ENCODE data around the gene CLEC9A. TPM values are rescaled to one million over a fixed set of nuclear protein-coding genes. Genes with fewer than 3 reads are reported as not detected.

The CLEC9A gene
- total and polyA plus RNA-seq, 9 of the 15 experiments (the other 6 are each of a cell fraction or from before 2014, with no cell fraction given) = not detected

GRCh38 chr12:10065241-10065640 lies 34.8 kb downstream of the CLEC9A start:
- CTCF ChIA-PET (ENCODE audit: low intra/inter-chr PET ratio) = no interaction called here
- Histone ChIP-seq H4K20me1 (replicated peaks; ENCODE audit: control insufficient read depth, insufficient read depth, low read length) (no peaks in the 10 kb centered on the region), H3K27ac (ENCODE audit: extremely low read depth, low read depth, low read length) (no peak overlapping the region), H3K9ac (ENCODE audit: insufficient read depth in 1 of 2, low read depth in 2 of 2, low read length in 2 of 2) (no peak overlapping the region), H3K4me2 (ENCODE audit: insufficient read depth, low read length) (no peak overlapping the region), H3K4me1 (replicated peaks in 1 of 2; ENCODE audit: control insufficient read depth in 2 of 2, insufficient read depth in 2 of 2, low read length in 2 of 2) (no peaks in the 10 kb centered on the region), H3K79me2 (ENCODE audit: control insufficient read depth, insufficient read depth, low read length) (no peaks in the 10 kb centered on the region), H3K9me3 (replicated peaks; ENCODE audit: control insufficient read depth, insufficient read depth, low read depth, low read length) (no peaks in the 10 kb centered on the region), H3K36me3 (ENCODE audit: control insufficient read depth, insufficient read depth, low read length) (no peaks in the 10 kb centered on the region), H2AFZ (ENCODE audit: low read depth, low read length) (no peak overlapping the region), H3K27me3 (ENCODE audit: control insufficient read depth in 2 of 2, insufficient read depth in 2 of 2, low read length in 2 of 2) (no peaks in the 10 kb centered on the region; a peak in 1 of 5 replicates), H3K4me3 (no peak overlapping the region), H3K9me1 (ENCODE audit: control insufficient read depth, insufficient read depth, low read length) (no peaks in the 10 kb centered on the region)
- no TSS peak for BruUV-seq (replicated peaks)
- intact Hi-C loops (cut with micrococcal nuclease) (no loop called here), in situ Hi-C loops (cut with MboI) (no loop called here)
- ATAC-seq = no peak
- TF ChIP-seq RFX7 (CRISPR knock-in tag; IDR thresholded peaks at IDR 0.05) = no peak
- no peak for TF ChIP-seq RAD21 (CRISPR knock-in tag; conservative IDR thresholded peaks at IDR 0.05 in 1 of 2, IDR thresholded peaks at IDR 0.05 in 1 of 2)
- TF ChIP-seq NR4A1 (CRISPR knock-in tag; IDR thresholded peaks at IDR 0.05) = no peak
- TF ChIP-seq NR4A1 (tag; IDR thresholded peaks at IDR 0.05) = no peak
- TF ChIP-seq MYC (IDR thresholded peaks at IDR 0.05; ENCODE audit: low read depth, low read length) = no peak
- no peak for TF ChIP-seq MYC (CRISPR knock-in tag; IDR thresholded peaks at IDR 0.05; ENCODE audit: borderline replicate concordance, low read depth)
- no peak for TF ChIP-seq ZBTB43 (CRISPR knock-in tag; IDR thresholded peaks at IDR 0.05)
- no peak for TF ChIP-seq MAX (CRISPR knock-in tag; IDR thresholded peaks at IDR 0.05)
- no peak for TF ChIP-seq FOXP1 (CRISPR knock-in tag; IDR thresholded peaks at IDR 0.05)
- no peak for TF ChIP-seq NONO (IDR thresholded peaks at IDR 0.05; ENCODE audit: low read depth in 2 of 2, low read length in 1 of 2)
- TF ChIP-seq HDAC2 (IDR thresholded peaks at IDR 0.05) = no peak
- no peak for TF ChIP-seq MCM5 (IDR thresholded peaks at IDR 0.05; ENCODE audit: low read depth)
- POLR2A ChIA-PET = interaction anchor here (0.9 kb wide), 1 partner anchor 10 kb away, joined by 3 read pairs; no protein-coding TSS in a partner anchor
- DNase-seq (ENCODE audit: extremely low read depth in 1 of 4, low spot score in 3 of 4) = no peak
- no peak for FAIRE-seq
- 0% methylated on average over 4 of the region's 4 CpGs for whole genome bisulfite sequencing (ENCODE audit: insufficient coverage, low coverage, missing lambda C conversion rate)
